ENCODE results near the gene GOPC. TPM values are rescaled to one million over a fixed set of nuclear protein-coding genes. Genes with fewer than 3 reads are reported as not detected.
A peak's percentile ranks its signal among the peaks of the same experiment; 100 is the strongest.

Gene GOPC
- total and polyA plus RNA-seq, 3 experiments from 2014 or later, result 15.5 to 22.0 (median 21.2) TPM

GRCh38 chr6:117550618-117551242 lies 51.6 kb downstream of the GOPC start:
- CTCF ChIA-PET, result interaction anchor here (0.8 to 15.2 kb wide), 6 partner anchors 54 to 101 kb away, joined by 3 to 109 read pairs (median 3); partner anchors contain the start of gene DCBLD1
- peak in 1 of 5 donors; percentile 28 for DNase-seq
- Histone ChIP-seq H3K36me3 (ENCODE audit: insufficient read depth, low read length) (no peaks in the 10 kb centered on the region), H3K9me3 (ENCODE audit: low read length) (no peaks in the 10 kb centered on the region), H3K4me1 (ENCODE audit: insufficient read depth, low read length) (peaks cover 34% of the 10 kb centered on the region), H3K27me3 (ENCODE audit: insufficient read depth, low read length, poor library complexity, severe bottlenecking) (no peaks in the 10 kb centered on the region), H3K27ac (ENCODE audit: low read depth, low read length) (no peak overlapping the region), H3K4me3 (ENCODE audit: low read length) (no peak overlapping the region)
- Mint-ChIP-seq H3K9me3 (no peaks in the 10 kb centered on the region), H3K4me1 (peaks cover 39 to 47% (median 46%) of the 10 kb centered on the region in 3 donors), H3K4me3 (peak overlapping the region in 5 of 7 donors; percentile 1 to 87 (median 80)), H3K36me3 (peaks cover 0 to 2% (median 0%) of the 10 kb centered on the region in 3 donors), H3K27me3 (no peaks in the 10 kb centered on the region), H3K27ac (peak overlapping the region; percentile 30 to 94 (median 77))
- POLR2A ChIA-PET, result interaction anchor here (0.8 to 1.0 kb wide), 3 partner anchors 51 to 101 kb away, joined by 3 read pairs; partner anchors contain the start of gene GOPC

- H3K27me3 Mint-ChIP-seq, result no peaks in the 10 kb centered on the region
- H3K4me1 Mint-ChIP-seq, result peaks cover 39 to 46% (median 44%) of the 10 kb centered on the region in 3 donors
- Histone ChIP-seq H3K4me1 (ENCODE audit: insufficient read depth, low read length) (peaks cover 34% of the 10 kb centered on the region), H3K27me3 (ENCODE audit: insufficient read depth, low read length, poor library complexity, severe bottlenecking) (no peaks in the 10 kb centered on the region), H3K9me3 (ENCODE audit: low read length) (no peaks in the 10 kb centered on the region), H3K27ac (ENCODE audit: low read depth, low read length) (no peak overlapping the region), H3K36me3 (ENCODE audit: insufficient read depth, low read length) (no peaks in the 10 kb centered on the region), H3K4me3 (ENCODE audit: low read length) (no peak overlapping the region)
- peak overlapping the region; percentile 81 to 95 (median 92) for H3K27ac Mint-ChIP-seq
- H3K4me3 Mint-ChIP-seq, result peak overlapping the region; percentile 80 to 93 (median 86)
- ChIA-PET CTCF (interaction anchor here (0.9 to 15.2 kb wide), 6 partner anchors 8 to 100 kb away, joined by 3 to 109 read pairs (median 4); partner anchors contain the start of gene DCBLD1), POLR2A (interaction anchor here (1.0 kb wide), 2 partner anchors 52 to 72 kb away, joined by 3 to 4 read pairs; partner anchors contain the start of gene GOPC)
- peaks cover 0 to 2% (median 0%) of the 10 kb centered on the region in 3 donors for H3K36me3 Mint-ChIP-seq
- H3K9me3 Mint-ChIP-seq, result no peaks in the 10 kb centered on the region
- no peak for DNase-seq
Observed at GRCh38 chr6:117550078-117550600, 52.2 kb downstream of the GOPC start.

GRCh38 chr6:117549611-117550010 lies 52.7 kb downstream of the GOPC start:
- H3K27ac Mint-ChIP-seq, result peak overlapping the region; percentile 81 to 95 (median 92)
- peaks cover 39 to 46% (median 44%) of the 10 kb centered on the region in 3 donors for H3K4me1 Mint-ChIP-seq
- H3K4me1 ChIP-seq (ENCODE audit: insufficient read depth, low read length), result peaks cover 34% of the 10 kb centered on the region
- peaks cover 0 to 2% (median 0%) of the 10 kb centered on the region in 3 donors for H3K36me3 Mint-ChIP-seq
- no peaks in the 10 kb centered on the region for H3K27me3 ChIP-seq (ENCODE audit: insufficient read depth, low read length, poor library complexity, severe bottlenecking)
- ChIA-PET CTCF (interaction anchor here (0.9 to 15.2 kb wide), 7 partner anchors 8 to 100 kb away, joined by 3 to 109 read pairs (median 4); partner anchors contain the start of gene DCBLD1), POLR2A (interaction anchor here (1.0 to 1.4 kb wide), 3 partner anchors 53 to 71 kb away, joined by 3 to 4 read pairs (median 3); partner anchors contain the start of gene GOPC)
- no peaks in the 10 kb centered on the region for H3K9me3 Mint-ChIP-seq
- H3K36me3 ChIP-seq (ENCODE audit: insufficient read depth, low read length), result no peaks in the 10 kb centered on the region
- peak overlapping the region; percentile 80 to 93 (median 86) for H3K4me3 Mint-ChIP-seq
- H3K4me3 ChIP-seq (ENCODE audit: low read length), result peak overlapping the region; percentile 65
- peak in 4 of 5 donors; percentile 3 to 57 (median 38) for DNase-seq
- no peaks in the 10 kb centered on the region for H3K27me3 Mint-ChIP-seq
- H3K27ac ChIP-seq (ENCODE audit: low read depth, low read length), result no peak overlapping the region
- H3K9me3 ChIP-seq (ENCODE audit: low read length), result no peaks in the 10 kb centered on the region

- no peaks in the 10 kb centered on the region for H3K36me3 ChIP-seq (ENCODE audit: insufficient read depth, low read length)
- Mint-ChIP-seq H3K36me3 (peaks cover 0 to 2% (median 0%) of the 10 kb centered on the region in 3 donors), H3K4me3 (peak overlapping the region; percentile 80 to 93 (median 86)), H3K27ac (peak overlapping the region; percentile 81 to 95 (median 92)), H3K4me1 (peaks cover 39 to 46% (median 44%) of the 10 kb centered on the region in 3 donors), H3K9me3 (no peaks in the 10 kb centered on the region), H3K27me3 (no peaks in the 10 kb centered on the region)
- ChIA-PET POLR2A (interaction anchor here (1.0 to 2.0 kb wide), 4 partner anchors 54 to 70 kb away, joined by 3 to 7 read pairs (median 4); partner anchors contain the start of genes DCBLD1 and GOPC), CTCF (interaction anchor here (0.9 to 15.2 kb wide), 7 partner anchors 9 to 99 kb away, joined by 3 to 109 read pairs (median 4); partner anchors contain the start of gene DCBLD1)
- H3K27me3 ChIP-seq (ENCODE audit: insufficient read depth, low read length, poor library complexity, severe bottlenecking), result no peaks in the 10 kb centered on the region
- H3K9me3 ChIP-seq (ENCODE audit: low read length), result no peaks in the 10 kb centered on the region
- peak; percentile 6 to 62 (median 43) for DNase-seq
- H3K27ac ChIP-seq (ENCODE audit: low read depth, low read length), result peak overlapping the region; percentile 47
- H3K4me3 ChIP-seq (ENCODE audit: low read length), result peak overlapping the region; percentile 65
- peaks cover 34% of the 10 kb centered on the region for H3K4me1 ChIP-seq (ENCODE audit: insufficient read depth, low read length)
Observed at GRCh38 chr6:117548797-117549301, 53.5 kb downstream of the GOPC start.

- ChIA-PET POLR2A (interaction anchor here (1.0 to 2.0 kb wide), 4 partner anchors 54 to 66 kb away, joined by 3 to 7 read pairs (median 4); partner anchors contain the start of genes DCBLD1 and GOPC), CTCF (interaction anchor here (0.9 to 15.2 kb wide), 4 partner anchors 68 to 98 kb away, joined by 3 to 109 read pairs (median 5); partner anchors contain the start of gene DCBLD1)
- Mint-ChIP-seq H3K4me3 (peak overlapping the region; percentile 80 to 93 (median 86)), H3K27ac (peak overlapping the region; percentile 86 to 95 (median 92)), H3K9me3 (no peaks in the 10 kb centered on the region), H3K36me3 (peaks cover 0 to 2% (median 0%) of the 10 kb centered on the region in 3 donors), H3K27me3 (no peaks in the 10 kb centered on the region), H3K4me1 (peaks cover 39 to 46% (median 44%) of the 10 kb centered on the region in 3 donors)
- Histone ChIP-seq H3K27me3 (ENCODE audit: insufficient read depth, low read length, poor library complexity, severe bottlenecking) (no peaks in the 10 kb centered on the region), H3K4me1 (ENCODE audit: insufficient read depth, low read length) (peaks cover 34% of the 10 kb centered on the region), H3K36me3 (ENCODE audit: insufficient read depth, low read length) (no peaks in the 10 kb centered on the region), H3K27ac (ENCODE audit: low read depth, low read length) (peak overlapping the region; percentile 47), H3K9me3 (ENCODE audit: low read length) (no peaks in the 10 kb centered on the region), H3K4me3 (ENCODE audit: low read length) (peak overlapping the region; percentile 65)
- peak; percentile 26 to 70 (median 51) for DNase-seq
Observed at GRCh38 chr6:117547688-117548621, 54.4 kb downstream of the GOPC start.

GRCh38 chr6:117546674-117547073 lies 55.6 kb downstream of the GOPC start:
- Histone ChIP-seq H3K27me3 (ENCODE audit: insufficient read depth, low read length, poor library complexity, severe bottlenecking) (no peaks in the 10 kb centered on the region), H3K4me1 (ENCODE audit: insufficient read depth, low read length) (peaks cover 34% of the 10 kb centered on the region), H3K36me3 (ENCODE audit: insufficient read depth, low read length) (no peaks in the 10 kb centered on the region), H3K9me3 (ENCODE audit: low read length) (no peaks in the 10 kb centered on the region), H3K27ac (ENCODE audit: low read depth, low read length) (no peak overlapping the region), H3K4me3 (ENCODE audit: low read length) (no peak overlapping the region)
- H3K4me1 Mint-ChIP-seq, result peaks cover 39 to 46% (median 44%) of the 10 kb centered on the region in 3 donors
- ChIA-PET POLR2A (no interaction called here), CTCF (interaction anchor here (0.9 to 15.2 kb wide), 4 partner anchors 9 to 73 kb away, joined by 3 to 109 read pairs (median 4); partner anchors contain the start of gene DCBLD1)
- DNase-seq, result no peak
- H3K9me3 Mint-ChIP-seq, result no peaks in the 10 kb centered on the region
- peak overlapping the region; percentile 61 to 87 (median 78) for H3K4me3 Mint-ChIP-seq
- peak overlapping the region in 7 of 8 donors; percentile 15 to 82 (median 40) for H3K27ac Mint-ChIP-seq
- H3K36me3 Mint-ChIP-seq, result peaks cover 0 to 2% (median 0%) of the 10 kb centered on the region in 3 donors
- H3K27me3 Mint-ChIP-seq, result no peaks in the 10 kb centered on the region

GRCh38 chr6:117545161-117545595 lies 57.1 kb downstream of the GOPC start:
- peaks cover 0 to 2% (median 0%) of the 10 kb centered on the region in 3 donors for H3K36me3 Mint-ChIP-seq
- ChIA-PET CTCF (interaction anchor here (0.9 kb wide), 1 partner anchor 95 kb away, joined by 3 read pairs; no protein-coding TSS in a partner anchor), POLR2A (no interaction called here)
- DNase-seq, result no peak
- peak overlapping the region in 1 of 7 donors; percentile 18 for H3K4me3 Mint-ChIP-seq
- no peaks in the 10 kb centered on the region for H3K36me3 ChIP-seq (ENCODE audit: insufficient read depth, low read length)
- H3K9me3 Mint-ChIP-seq, result no peaks in the 10 kb centered on the region
- H3K27ac Mint-ChIP-seq, result peak overlapping the region in 1 of 8 donors; percentile 65
- H3K27ac ChIP-seq (ENCODE audit: low read depth, low read length), result no peak overlapping the region
- no peak overlapping the region for H3K4me3 ChIP-seq (ENCODE audit: low read length)
- H3K4me1 ChIP-seq (ENCODE audit: insufficient read depth, low read length), result peaks cover 25% of the 10 kb centered on the region
- H3K9me3 ChIP-seq (ENCODE audit: low read length), result no peaks in the 10 kb centered on the region
- peaks cover 0 to 6% of the 10 kb centered on the region in 2 donors for H3K27me3 Mint-ChIP-seq
- H3K4me1 Mint-ChIP-seq, result peaks cover 29 to 36% (median 34%) of the 10 kb centered on the region in 3 donors
- H3K27me3 ChIP-seq (ENCODE audit: insufficient read depth, low read length, poor library complexity, severe bottlenecking), result no peaks in the 10 kb centered on the region

Measured in CD8-positive, alpha-beta memory T cell (primary cell).